ENCODE measurements around the gene CCN5. TPM values are rescaled to one million over a fixed set of nuclear protein-coding genes. Genes with fewer than 3 reads are reported as not detected.

CCN5 gene
- total RNA-seq, 1 donor from 2014 or later = 377 TPM

- TF ChIP-seq, protein P1, sequence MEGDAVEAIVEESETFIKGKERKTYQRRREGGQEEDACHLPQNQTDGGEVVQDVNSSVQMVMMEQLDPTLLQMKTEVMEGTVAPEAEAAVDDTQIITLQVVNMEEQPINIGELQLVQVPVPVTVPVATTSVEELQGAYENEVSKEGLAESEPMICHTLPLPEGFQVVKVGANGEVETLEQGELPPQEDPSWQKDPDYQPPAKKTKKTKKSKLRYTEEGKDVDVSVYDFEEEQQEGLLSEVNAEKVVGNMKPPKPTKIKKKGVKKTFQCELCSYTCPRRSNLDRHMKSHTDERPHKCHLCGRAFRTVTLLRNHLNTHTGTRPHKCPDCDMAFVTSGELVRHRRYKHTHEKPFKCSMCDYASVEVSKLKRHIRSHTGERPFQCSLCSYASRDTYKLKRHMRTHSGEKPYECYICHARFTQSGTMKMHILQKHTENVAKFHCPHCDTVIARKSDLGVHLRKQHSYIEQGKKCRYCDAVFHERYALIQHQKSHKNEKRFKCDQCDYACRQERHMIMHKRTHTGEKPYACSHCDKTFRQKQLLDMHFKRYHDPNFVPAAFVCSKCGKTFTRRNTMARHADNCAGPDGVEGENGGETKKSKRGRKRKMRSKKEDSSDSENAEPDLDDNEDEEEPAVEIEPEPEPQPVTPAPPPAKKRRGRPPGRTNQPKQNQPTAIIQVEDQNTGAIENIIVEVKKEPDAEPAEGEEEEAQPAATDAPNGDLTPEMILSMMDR (IDR thresholded peaks at IDR 0.05) = no peak
- no peaks in the 10 kb centered on the region for H3K27me3 ChIP-seq
- no peak overlapping the region for H3K4me3 ChIP-seq
- no peaks in the 10 kb centered on the region for H3K9me3 ChIP-seq
- DNase-seq (ENCODE audit: low spot score in 2 of 2) = no peak
- intact Hi-C loops (cut with DNase I) = loop anchor here (5.0 to 10.0 kb wide), 2 partner anchors 200 to 297 kb away; no protein-coding TSS in a partner anchor
- no peak overlapping the region for H3K27ac ChIP-seq
- no peaks in the 10 kb centered on the region for H3K36me3 ChIP-seq
- peaks cover 0 to 5% of the 10 kb centered on the region in 2 donors for H3K4me1 ChIP-seq
These were observed 33.2 kb upstream of the CCN5 start for GRCh38 chr20:44681796-44682566.

- H3K4me3 ChIP-seq = no peak overlapping the region
- TF ChIP-seq, protein P1 (IDR thresholded peaks at IDR 0.05) = peak in 2 of 3 experiments; percentile 34 to 46
- intact Hi-C loops (cut with DNase I) = loop anchor here (5.0 to 10.0 kb wide), 2 partner anchors 199 to 299 kb away; no protein-coding TSS in a partner anchor
These were observed 31.7 kb upstream of the CCN5 start for GRCh38 chr20:44683263-44684046.

DNA sequence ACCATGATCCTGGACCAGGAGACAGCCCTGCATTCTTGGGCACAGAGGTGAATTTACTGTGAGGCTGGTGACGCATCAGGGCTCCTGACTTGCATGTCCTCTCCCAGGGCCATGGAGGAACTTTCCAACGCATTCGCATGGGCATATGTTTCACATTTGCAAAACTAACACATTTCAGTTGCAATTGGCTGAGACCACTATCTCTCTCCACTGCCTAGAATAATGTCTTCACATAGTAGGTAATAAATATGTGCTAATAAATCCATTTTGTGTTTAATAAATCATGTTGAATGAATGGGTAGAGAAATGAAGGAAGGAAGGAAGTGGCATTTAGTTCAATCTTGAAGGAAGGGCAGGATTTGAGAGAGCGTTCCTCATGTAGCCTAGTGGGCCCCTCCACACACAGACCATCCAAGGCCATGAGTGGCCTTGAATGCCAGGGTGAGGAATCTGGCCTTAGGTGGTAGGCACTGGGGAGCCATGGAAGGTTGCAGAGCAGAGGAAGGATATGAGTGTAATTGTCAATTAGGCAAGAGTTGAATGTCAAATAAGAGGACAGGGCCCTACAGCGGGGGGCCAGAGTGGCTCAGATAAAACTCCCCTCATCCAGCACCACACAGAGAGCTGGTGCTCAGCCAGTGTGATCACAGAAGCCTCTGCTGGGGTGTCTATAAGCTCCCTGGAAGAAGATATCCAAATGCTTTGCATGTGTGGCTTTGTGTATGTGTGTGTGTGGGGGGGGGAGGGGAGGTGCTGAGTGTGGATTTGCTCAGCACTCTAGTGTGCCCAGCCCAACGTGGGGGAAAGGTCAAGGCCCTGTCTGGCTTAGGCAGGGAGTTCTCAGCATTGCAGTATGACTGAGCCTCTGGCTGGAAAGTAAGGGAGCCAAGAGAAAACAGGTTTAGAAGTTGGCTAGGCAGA is 30.9 kb upstream of the CCN5 start:
- DNase-seq (ENCODE audit: low spot score in 2 of 2) = no peak
- Histone ChIP-seq H3K9me3 (no peaks in the 10 kb centered on the region), H3K4me3 (no peak overlapping the region), H3K4me1 (peaks cover 0 to 5% of the 10 kb centered on the region in 2 donors), H3K36me3 (no peaks in the 10 kb centered on the region), H3K27me3 (no peaks in the 10 kb centered on the region), H3K27ac (no peak overlapping the region)
- TF ChIP-seq, protein P1 (IDR thresholded peaks at IDR 0.05) = no peak
- intact Hi-C loops (cut with DNase I) = loop anchor here (5.0 to 10.0 kb wide), 2 partner anchors 198 to 300 kb away; no protein-coding TSS in a partner anchor

More at GRCh38 chr20:44683263-44684046, 31.7 kb upstream of the CCN5 start:
- no peaks in the 10 kb centered on the region for H3K27me3 ChIP-seq
- no peak overlapping the region for H3K27ac ChIP-seq
- no peak for DNase-seq (ENCODE audit: low spot score in 2 of 2)
- H3K4me1 ChIP-seq = peaks cover 0 to 5% of the 10 kb centered on the region in 2 donors
- H3K9me3 ChIP-seq = no peaks in the 10 kb centered on the region
- H3K36me3 ChIP-seq = no peaks in the 10 kb centered on the region

GRCh38 chr20:44686934-44687333 is 28.2 kb upstream of the CCN5 start:
- TF ChIP-seq, protein P1 (IDR thresholded peaks at IDR 0.05) = no peak
- no peak overlapping the region for H3K4me3 ChIP-seq
- H3K27me3 ChIP-seq = no peaks in the 10 kb centered on the region
- H3K9me3 ChIP-seq = no peaks in the 10 kb centered on the region
- intact Hi-C loops (cut with DNase I) = loop anchor here (5.0 to 10.0 kb wide), 2 partner anchors 302 to 475 kb away; partner anchors contain the start of gene OSER1
- H3K4me1 ChIP-seq = peaks cover 8 to 14% of the 10 kb centered on the region in 2 donors
- H3K27ac ChIP-seq = no peak overlapping the region
- H3K36me3 ChIP-seq = no peaks in the 10 kb centered on the region
- DNase-seq (ENCODE audit: low spot score in 2 of 2) = no peak
